Lung (tissue), 12 donors: ENCODE data around the gene TSPAN18. TPM values are rescaled to one million over a fixed set of nuclear protein-coding genes. Genes with fewer than 3 reads are reported as not detected.

ENCODE experiments used
- ATAC-seq: fragments of 200-7000 bp; cut with Tn5 transposase; one replicate; pipeline ENCODE4 v1.9.1; 2020; ENCODE audit warnings: moderate number of reproducible peaks; ENCODE audit not compliant: insufficient read depth, low FRiP score
- DNase-seq, 3 donors: peaks; one replicate each; pipeline ENCODE4 v3.0.0-alpha.2; 2013 to 2017
- H3K27ac ChIP-seq, 2 donors: one replicate each; pipeline ENCODE4 v1.5.1; 2013; ENCODE audit warnings: mild to moderate bottlenecking in 2 of 2, moderate library complexity in 2 of 2, control low read depth in 1 of 2, inconsistent platforms in 1 of 2, low read depth in 1 of 2, low read length in 1 of 2
- H3K27me3 ChIP-seq, 3 donors: one replicate each; pipeline ENCODE4 v1.5.1; 2013; ENCODE audit warnings: low read length in 2 of 3; ENCODE audit not compliant: control insufficient read depth in 3 of 3, insufficient read depth in 3 of 3
- H3K36me3 ChIP-seq, 4 donors: one replicate each; pipeline ENCODE4 v1.5.1; 2013; ENCODE audit warnings: low read length in 4 of 4, mild to moderate bottlenecking in 1 of 4, moderate library complexity in 1 of 4; ENCODE audit not compliant: control insufficient read depth in 4 of 4, insufficient read depth in 4 of 4
- H3K4me1 ChIP-seq, 5 donors: one replicate each; pipeline ENCODE4 v1.5.1; 2013; ENCODE audit warnings: low read length in 5 of 5, mild to moderate bottlenecking in 2 of 5, moderate library complexity in 1 of 5; ENCODE audit not compliant: control insufficient read depth in 5 of 5, insufficient read depth in 5 of 5
- H3K4me3 ChIP-seq: one replicate; pipeline ENCODE4 v1.5.1; 2013; ENCODE audit warnings: mild to moderate bottlenecking, control low read depth, moderate library complexity
- H3K9ac ChIP-seq, 2 donors: one replicate each; pipeline ENCODE4 v1.5.1; 2013; ENCODE audit warnings: low read length in 2 of 2, control low read depth in 1 of 2; ENCODE audit not compliant: insufficient read depth in 1 of 2
- H3K9me3 ChIP-seq, 4 donors: one replicate each; pipeline ENCODE4 v1.5.1; 2013; ENCODE audit warnings: low read length in 3 of 4, mild to moderate bottlenecking in 1 of 4, moderate library complexity in 1 of 4; ENCODE audit not compliant: control insufficient read depth in 4 of 4, insufficient read depth in 3 of 4
- WGBS, 2 donors: extraction: QIAGEN DNeasy Blood & Tissue Kit; methylation state at CpG; one replicate each; pipeline ENCODE4 v1.1.7; 2013; 5-methylcytosine and 5-hydroxymethylcytosine counted together
- polyA plus RNA-seq, 2 donors: library from polyadenylated mRNA; stranded (reverse); fragments of 200-250 nt; gene quantifications; one replicate each; pipeline ENCODE4 v1.2.1, GENCODE V29; 2013
- total RNA-seq, 2 donors: library from RNA; depleted of rRNA in 1 of 2; stranded (reverse); fragments of >200 nt in 1 of 2; gene quantifications; one replicate each; pipeline ENCODE4 v1.2.1, GENCODE V29; 2014 to 2021
- TF ChIP-seq, protein P1 (sequence below): IDR thresholded peaks from 2 replicates; pipeline ENCODE4 v1.5.1; 2012; ENCODE audit warnings: mild to moderate bottlenecking; ENCODE audit errors: control extremely low read depth, extremely low read depth
- donor health status: control.
- donor health status: control.
- donor health status: Bipolar disorder and iron deficiency.
- donor health status: healthy.
- donor health status: DM: yes; HTN: yes; CAD: no.

The TSPAN18 gene
- total and polyA plus RNA-seq, 4 donors = 8.3 to 40.7 (median 21.4) TPM

GRCh38 chr11:44892843-44893242 lies 166.1 kb downstream of the TSPAN18 start:
- TF ChIP-seq, protein P1, sequence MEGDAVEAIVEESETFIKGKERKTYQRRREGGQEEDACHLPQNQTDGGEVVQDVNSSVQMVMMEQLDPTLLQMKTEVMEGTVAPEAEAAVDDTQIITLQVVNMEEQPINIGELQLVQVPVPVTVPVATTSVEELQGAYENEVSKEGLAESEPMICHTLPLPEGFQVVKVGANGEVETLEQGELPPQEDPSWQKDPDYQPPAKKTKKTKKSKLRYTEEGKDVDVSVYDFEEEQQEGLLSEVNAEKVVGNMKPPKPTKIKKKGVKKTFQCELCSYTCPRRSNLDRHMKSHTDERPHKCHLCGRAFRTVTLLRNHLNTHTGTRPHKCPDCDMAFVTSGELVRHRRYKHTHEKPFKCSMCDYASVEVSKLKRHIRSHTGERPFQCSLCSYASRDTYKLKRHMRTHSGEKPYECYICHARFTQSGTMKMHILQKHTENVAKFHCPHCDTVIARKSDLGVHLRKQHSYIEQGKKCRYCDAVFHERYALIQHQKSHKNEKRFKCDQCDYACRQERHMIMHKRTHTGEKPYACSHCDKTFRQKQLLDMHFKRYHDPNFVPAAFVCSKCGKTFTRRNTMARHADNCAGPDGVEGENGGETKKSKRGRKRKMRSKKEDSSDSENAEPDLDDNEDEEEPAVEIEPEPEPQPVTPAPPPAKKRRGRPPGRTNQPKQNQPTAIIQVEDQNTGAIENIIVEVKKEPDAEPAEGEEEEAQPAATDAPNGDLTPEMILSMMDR = no peak
- H3K4me3 ChIP-seq = no peak overlapping the region
- H3K9ac ChIP-seq = no peak overlapping the region
- 90 to 96% methylated on average over 7 of the region's 7 CpGs for WGBS, 2 donors
- no peaks in the 10 kb centered on the region for H3K27me3 ChIP-seq
- peaks cover 0 to 18% (median 7%) of the 10 kb centered on the region in 5 donors for H3K4me1 ChIP-seq
- no peaks in the 10 kb centered on the region for H3K36me3 ChIP-seq
- no peak overlapping the region for H3K27ac ChIP-seq
- ATAC-seq (no peak), DNase-seq (no peak)
- H3K9me3 ChIP-seq = peaks cover 0 to 2% (median 0%) of the 10 kb centered on the region in 4 donors

DNA sequence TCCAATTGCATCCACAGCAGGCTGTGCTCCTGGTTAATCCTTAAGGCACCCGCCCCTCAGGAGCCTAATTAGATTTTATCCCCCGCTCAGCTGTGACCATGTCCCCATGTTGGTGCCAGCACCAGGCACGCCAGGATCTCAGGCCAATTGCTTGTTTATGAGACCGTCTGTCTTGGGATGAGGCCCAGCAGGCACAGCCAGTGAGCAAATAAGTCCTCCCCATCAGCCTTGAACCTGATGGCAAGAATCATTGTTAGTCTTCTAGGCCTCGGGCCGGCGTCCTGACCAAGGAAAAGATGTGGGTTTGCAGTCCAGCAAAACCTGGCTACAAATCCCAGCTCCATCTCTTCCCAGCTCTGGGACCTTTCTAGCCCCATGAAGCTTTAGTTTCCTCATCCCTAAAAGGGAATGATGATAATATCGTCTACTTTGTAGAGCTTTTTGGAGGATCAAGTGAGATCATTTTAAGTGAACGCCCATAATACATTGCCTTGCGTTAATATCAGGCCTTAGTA lies 166.6 kb downstream of the TSPAN18 start:
- 66 to 82% methylated on average over 10 of the region's 10 CpGs for WGBS, 2 donors
- ATAC-seq (no peak), DNase-seq (peak; percentile 64 to 70 (median 66))

DNA sequence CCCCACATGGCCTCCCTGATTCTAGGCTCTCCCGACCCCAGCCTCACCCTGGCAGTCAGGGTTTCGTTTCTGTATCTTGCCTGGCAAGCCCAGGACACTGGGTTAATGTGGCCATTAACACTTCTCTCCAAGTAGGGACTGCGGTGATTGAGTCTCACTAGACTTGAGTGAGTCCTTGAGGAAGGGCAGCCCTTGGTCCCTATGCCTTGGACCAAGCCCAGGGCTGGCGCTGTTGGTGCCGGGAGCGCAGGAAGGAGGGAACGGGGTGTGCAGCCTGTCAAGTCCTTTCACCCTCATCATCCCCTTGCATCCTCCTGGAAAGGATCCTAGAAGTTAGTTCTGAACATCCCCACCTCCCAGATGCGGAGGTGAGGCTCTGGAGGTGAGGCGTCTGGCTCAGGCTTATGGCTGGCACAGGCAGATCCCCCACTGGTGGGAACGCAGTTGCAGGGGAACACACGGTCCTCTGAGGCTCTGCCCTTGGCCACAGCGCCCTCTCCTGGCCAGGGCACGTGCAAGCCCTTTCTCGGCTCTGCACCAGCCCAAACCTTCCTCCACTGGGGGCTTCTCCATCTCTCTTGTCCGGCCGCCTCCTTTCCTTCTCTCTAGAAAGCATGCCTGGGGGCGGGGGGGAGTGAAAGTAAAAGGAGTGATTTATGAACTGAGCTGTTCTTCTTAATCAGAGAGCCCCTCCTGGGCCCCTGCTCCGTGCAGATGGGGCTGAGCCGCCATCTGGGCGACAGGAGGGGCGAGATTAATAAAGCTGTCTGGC lies 167.3 kb downstream of the TSPAN18 start:
- Histone ChIP-seq H3K9ac (no peak overlapping the region), H3K27me3 (no peaks in the 10 kb centered on the region), H3K36me3 (no peaks in the 10 kb centered on the region), H3K4me3 (no peak overlapping the region), H3K27ac (no peak overlapping the region), H3K9me3 (peaks cover 0 to 6% (median 1%) of the 10 kb centered on the region in 4 donors), H3K4me1 (peaks cover 0 to 18% (median 7%) of the 10 kb centered on the region in 5 donors)
- TF ChIP-seq, protein P1 = peak; percentile 61
- DNase-seq (peak; percentile 78 to 80 (median 80)), ATAC-seq (peak; percentile 60)
- WGBS, 2 donors = 39 to 42% methylated on average over 21 of the region's 21 CpGs

More for the DNA sequence above, 166.6 kb downstream of the TSPAN18 start:
- H3K9ac ChIP-seq = no peak overlapping the region
- peaks cover 0 to 18% (median 7%) of the 10 kb centered on the region in 5 donors for H3K4me1 ChIP-seq
- no peak overlapping the region for H3K27ac ChIP-seq
- no peak overlapping the region for H3K4me3 ChIP-seq
- no peaks in the 10 kb centered on the region for H3K27me3 ChIP-seq
- H3K9me3 ChIP-seq = peaks cover 0 to 2% (median 0%) of the 10 kb centered on the region in 4 donors
- H3K36me3 ChIP-seq = no peaks in the 10 kb centered on the region
- TF ChIP-seq, protein P1 = no peak
